Adrenal gland (tissue), 19 donors: Measurements from ENCODE around the gene NUAK1. TPM values are rescaled to one million over a fixed set of nuclear protein-coding genes. Genes with fewer than 3 reads are reported as not detected.
A peak's percentile ranks its signal among the peaks of the same experiment; 100 is the strongest.

ENCODE experiments used
- DNase-seq, 7 donors: peaks; one replicate each; pipeline ENCODE4 v3.0.0-alpha.2; 2019 to 2020
- H3K27ac ChIP-seq, 5 donors: fragments of 200-600 bp; sonication (generic) in 4 of 5; 1 replicate in 3 of 5; 2 replicates in 2 of 5; pipeline versions ENCODE4 v1.5.1 to v1.8.0; 2016 to 2020; ENCODE audit warnings: mild to moderate bottlenecking in 1 of 5
- H3K27me3 ChIP-seq: fragments of 200-600 bp; 2 replicates; pipeline ENCODE4 v1.8.0; 2021
- H3K36me3 ChIP-seq, 2 donors: fragments of 200-600 bp; replicated peaks in 1 of 2; 1 replicate in 1 of 2; 2 replicates in 1 of 2; pipeline versions ENCODE4 v1.5.1 to v1.8.0; 2018 to 2022
- H3K4me1 ChIP-seq, 2 donors: fragments of 200-600 bp; replicated peaks in 1 of 2; 1 replicate in 1 of 2; 2 replicates in 1 of 2; pipeline versions ENCODE4 v1.5.1 to v1.8.0; 2018 to 2021
- H3K4me3 ChIP-seq, 4 donors: fragments of 200-600 bp; sonication (generic) in 3 of 4; one replicate each; pipeline ENCODE4 v1.5.1; 2016 to 2018
- H3K9me3 ChIP-seq, 3 donors: fragments of 200-600 bp; sonication (generic) in 1 of 3; replicated peaks in 1 of 3; 1 replicate in 2 of 3; 2 replicates in 1 of 3; pipeline versions ENCODE4 v1.5.1 to v1.8.0; 2016 to 2021
- POLR2A ChIP-seq, 2 donors: fragments of 450-650 bp; IDR thresholded peaks; one replicate each; pipeline ENCODE4 v1.6.1; 2017; ENCODE audit warnings: antibody characterized with exemption in 2 of 2, mild to moderate bottlenecking in 2 of 2, moderate library complexity in 1 of 2
- WGBS, 4 donors: extraction: QIAGEN DNeasy Blood & Tissue Kit in 2 of 4; methylation state at CpG; one replicate each; pipeline versions ENCODE4 v1.1.5 to v1.1.7; 2013 to 2017; 5-methylcytosine and 5-hydroxymethylcytosine counted together
- intact Hi-C, 2 donors: fragments of 100-400 bp; cut with DNase I; formaldehyde crosslinking; loops; one replicate each; pipeline versions ENCODE4 v1.14.1 to v1.15.0; 2022 to 2023
- long read RNA-seq, 10 donors: library from polyadenylated mRNA in 3 of 10; unstranded in 2 of 10; stranded (forward) in 1 of 10; transcript quantifications; one replicate each; pipeline ENCODE4 v2.0.0 and lab custom pipeline, GENCODE V29; 2021 to 2026
- polyA plus RNA-seq, 3 donors: library from polyadenylated mRNA; stranded (reverse); fragments of 200-250 nt in 2 of 3; fragments of 350-450 nt in 1 of 3; fragmentation: Illumina TruSeq in 1 of 3; extraction: RNeasy Lipid Tissue Mini Kit (QIAGEN cat#74804) in 1 of 3; gene quantifications; one replicate each; pipeline ENCODE4 v1.2.3, GENCODE V29; 2013 to 2014
- total RNA-seq, 9 donors: library from RNA; depleted of rRNA in 4 of 9; stranded (reverse); fragments of >200 nt in 4 of 9; fragments of 120-200 nt in 1 of 9; fragmentation: NEBNext Ultra II Directional in 1 of 9; extraction: Animal tissue kit (Norgen Biotek cat#: 25700) in 1 of 9; gene quantifications; one replicate each; pipeline versions ENCODE4 v1.1.0 to v1.2.4, GENCODE V29; 2013 to 2023
- TF ChIP-seq, protein P1 (sequence below), 6 experiments: fragments of 450-650 bp in 4 of 6; fragments of 200-600 bp in 2 of 6; sonication (generic) in 1 of 6; IDR thresholded peaks; 1 replicate in 5 of 6; 2 replicates in 1 of 6; pipeline versions ENCODE4 v1.5.1 to v1.8.0; 2016 to 2021; ENCODE audit warnings: antibody characterized with exemption in 6 of 6, mild to moderate bottlenecking in 2 of 6, moderate library complexity in 1 of 6
- donor health status: healthy with polysubstance abuse.
- donor health status: Bipolar disorder and iron deficiency.
- donor health status: DM: yes; HTN: yes; CAD: no.
- donor health status: DM: no; HTN: no; CAD: no.
- donor health status: DM: no; HTN: no; CAD: no.
- donor health status: DM: yes; HTN: yes; CAD: no.

Gene NUAK1
- total RNA-seq (10 to 100 TPM in 5 of 9 donors, 1 to 10 TPM in 4; 4.1 to 15.1 (median 10.3) TPM), polyA plus RNA-seq (1 to 10 TPM; 2.4 to 4.6 (median 3.0) TPM)
- long read RNA-seq, donor 1, full-length matches to known transcripts, result 1 of 1 reads
- long read RNA-seq, donor 1, partial matches to known transcripts, result 0 of 1 reads
- long read RNA-seq, donor 1, other reads (novel, unspliced or antisense), result 0 of 1 reads
- long read RNA-seq, donor 2, result 0 reads
- long read RNA-seq, donor 3, result 0 reads
- long read RNA-seq, donor 4, full-length matches to known transcripts, result 1 of 1 reads
- long read RNA-seq, donor 4, partial matches to known transcripts, result 0 of 1 reads
- long read RNA-seq, donor 4, other reads (novel, unspliced or antisense), result 0 of 1 reads
- long read RNA-seq, donor 5, partial matches to known transcripts, result 0 of 4 reads
- long read RNA-seq, donor 5, other reads (novel, unspliced or antisense), result 4 of 4 reads
- long read RNA-seq, donor 6, result 0 reads
- long read RNA-seq, donor 7, result 0 reads
- long read RNA-seq, donor 8, result 0 reads
- long read RNA-seq, donor 9, result 0 reads
- long read RNA-seq, donor 10, full-length matches to known transcripts, result 1 of 1 reads
- long read RNA-seq, donor 10, partial matches to known transcripts, result 0 of 1 reads
- long read RNA-seq, donor 10, other reads (novel, unspliced or antisense), result 0 of 1 reads

DNA sequence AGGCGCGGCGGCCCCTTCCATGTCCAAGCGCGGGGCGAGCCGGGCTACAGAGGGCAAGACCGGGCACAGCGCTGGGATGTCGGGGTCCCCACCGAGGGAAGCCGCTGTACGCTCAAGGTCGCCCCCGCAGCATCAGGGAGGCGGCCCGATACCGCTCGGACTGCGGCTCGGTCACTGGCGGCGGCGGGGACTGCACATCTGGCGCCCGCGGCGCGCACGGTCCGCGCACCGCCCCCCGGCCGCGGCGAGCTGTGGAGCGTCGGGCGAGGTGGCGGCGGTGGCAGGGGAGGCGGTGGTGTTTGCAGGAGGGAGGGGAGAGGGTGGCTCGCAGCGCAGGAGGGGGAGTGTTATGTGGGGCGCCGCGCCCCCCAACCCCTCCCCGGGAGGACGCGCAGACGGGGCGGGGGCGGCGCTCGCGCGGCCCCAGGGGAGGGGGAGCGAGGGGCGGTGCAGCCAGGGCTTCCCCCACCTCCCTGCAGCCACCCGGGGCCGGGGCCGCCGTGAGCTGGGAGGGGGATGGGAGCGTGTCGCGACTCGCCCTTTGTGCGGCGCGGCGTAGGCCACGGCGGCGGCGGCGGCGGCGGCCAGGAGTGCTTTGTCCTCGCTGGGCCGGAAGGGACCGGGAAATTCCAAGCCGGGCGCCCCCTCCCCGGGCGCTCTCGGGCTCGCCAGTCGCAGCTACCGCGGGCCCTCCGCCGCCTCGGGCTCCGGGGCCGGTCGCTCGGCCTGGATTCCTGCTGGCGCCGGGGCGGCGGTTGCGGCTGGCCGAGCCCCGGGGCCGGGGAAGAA is at the start of gene NUAK1:
NUAK1 (minus strand) TSS at position 322 of the 789 bp plus-strand sequence; CDS start at position 21, 301 bp downstream.
- DNase-seq, result peak in 6 of 7 donors; percentile 43 to 77 (median 60)
- peak within 1 kb of the TSS; percentile 50 to 96 (median 82) for H3K27ac ChIP-seq
- H3K9me3 ChIP-seq, result no peaks in the 10 kb centered on the region
- intact Hi-C loops, result loop anchor here (5.0 to 10.0 kb wide), 3 partner anchors 432 to 717 kb away; no protein-coding TSS in a partner anchor
- H3K36me3 ChIP-seq, result no peaks in the 10 kb centered on the region
- peak within 1 kb of the TSS; percentile 15 to 89 (median 54) for H3K4me3 ChIP-seq
- H3K27me3 ChIP-seq, result no peaks in the 10 kb centered on the region
- WGBS, 4 donors, result 0 to 1% (median 1%) methylated on average over 6 to 104 of the region's 106 CpGs
- peaks cover 11 to 38% of the 10 kb centered on the region in 2 donors for H3K4me1 ChIP-seq
- peak in 1 of 2 donors; percentile 44 for TF ChIP-seq POLR2A (IDR thresholded peaks at IDR 0.05)
- TF ChIP-seq, protein P1, sequence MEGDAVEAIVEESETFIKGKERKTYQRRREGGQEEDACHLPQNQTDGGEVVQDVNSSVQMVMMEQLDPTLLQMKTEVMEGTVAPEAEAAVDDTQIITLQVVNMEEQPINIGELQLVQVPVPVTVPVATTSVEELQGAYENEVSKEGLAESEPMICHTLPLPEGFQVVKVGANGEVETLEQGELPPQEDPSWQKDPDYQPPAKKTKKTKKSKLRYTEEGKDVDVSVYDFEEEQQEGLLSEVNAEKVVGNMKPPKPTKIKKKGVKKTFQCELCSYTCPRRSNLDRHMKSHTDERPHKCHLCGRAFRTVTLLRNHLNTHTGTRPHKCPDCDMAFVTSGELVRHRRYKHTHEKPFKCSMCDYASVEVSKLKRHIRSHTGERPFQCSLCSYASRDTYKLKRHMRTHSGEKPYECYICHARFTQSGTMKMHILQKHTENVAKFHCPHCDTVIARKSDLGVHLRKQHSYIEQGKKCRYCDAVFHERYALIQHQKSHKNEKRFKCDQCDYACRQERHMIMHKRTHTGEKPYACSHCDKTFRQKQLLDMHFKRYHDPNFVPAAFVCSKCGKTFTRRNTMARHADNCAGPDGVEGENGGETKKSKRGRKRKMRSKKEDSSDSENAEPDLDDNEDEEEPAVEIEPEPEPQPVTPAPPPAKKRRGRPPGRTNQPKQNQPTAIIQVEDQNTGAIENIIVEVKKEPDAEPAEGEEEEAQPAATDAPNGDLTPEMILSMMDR (IDR thresholded peaks at IDR 0.05), result peak in 2 of 6 experiments; percentile 15 to 16

DNA sequence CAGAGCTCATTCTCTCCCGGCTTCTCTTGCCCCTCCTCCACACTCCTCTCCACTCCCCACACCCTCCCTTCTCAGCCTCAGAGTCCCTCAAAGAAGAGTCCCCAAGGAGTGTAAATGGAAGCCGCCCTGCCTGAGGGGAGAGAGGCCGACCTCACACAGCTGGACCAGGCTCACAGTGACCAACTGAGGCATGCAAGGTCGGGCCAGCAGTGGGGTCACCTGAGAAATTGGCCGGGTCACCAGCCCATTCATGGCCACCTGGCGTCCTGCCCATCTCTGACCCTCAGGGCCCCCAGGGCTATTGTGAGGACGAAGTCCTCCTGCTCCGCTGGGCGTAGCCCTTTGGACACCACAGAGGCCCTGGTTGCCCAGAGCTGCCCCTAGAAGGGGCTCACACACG is 49.5 kb upstream of the NUAK1 start:
- Histone ChIP-seq H3K36me3 (no peaks in the 10 kb centered on the region), H3K4me1 (no peaks in the 10 kb centered on the region), H3K4me3 (no peak overlapping the region), H3K27ac (no peak overlapping the region), H3K27me3 (peaks cover 6% of the 10 kb centered on the region), H3K9me3 (no peaks in the 10 kb centered on the region)
- intact Hi-C loops, result no loop called here
- TF ChIP-seq, protein P1 (IDR thresholded peaks at IDR 0.05), result no peak
- no peak for TF ChIP-seq POLR2A (IDR thresholded peaks at IDR 0.05)
- no peak for DNase-seq
- 44 to 60% (median 57%) methylated on average over 3 to 10 of the region's 10 CpGs for WGBS, 4 donors

DNA sequence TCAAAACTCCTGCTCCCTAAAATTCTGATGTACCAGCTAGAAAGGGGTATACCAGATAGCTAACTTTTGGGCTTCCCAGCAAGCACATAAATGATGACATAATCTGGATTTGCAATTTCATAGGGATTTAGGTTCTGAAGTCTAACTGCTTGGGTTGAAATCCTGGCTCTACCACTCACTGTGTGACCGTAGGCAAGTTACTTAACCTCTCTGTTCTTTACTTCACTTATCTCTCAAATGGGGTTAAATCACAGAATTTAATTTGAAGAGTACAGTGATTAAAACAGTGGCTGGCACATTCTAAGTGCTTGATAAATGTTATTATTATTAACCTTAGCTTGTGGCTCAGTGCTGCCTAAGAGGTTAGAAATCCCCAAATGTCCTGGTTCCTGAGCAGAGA is 49.1 kb upstream of the NUAK1 start:
- Histone ChIP-seq H3K27ac (no peak overlapping the region), H3K4me3 (no peak overlapping the region), H3K9me3 (no peaks in the 10 kb centered on the region), H3K27me3 (peaks cover 6% of the 10 kb centered on the region), H3K36me3 (no peaks in the 10 kb centered on the region), H3K4me1 (no peaks in the 10 kb centered on the region)
- intact Hi-C loops, result no loop called here
- 81 to 92% (median 86%) methylated on average over 1 of the region's 1 CpG for WGBS, 4 donors
- no peak for TF ChIP-seq POLR2A (IDR thresholded peaks at IDR 0.05)
- TF ChIP-seq, protein P1 (IDR thresholded peaks at IDR 0.05), result no peak
- no peak for DNase-seq
